HG03095 (cell line): ENCODE measurements around the gene STXBP5.
"Not testable (repeated sequence)": the region's sequence is repeated elsewhere in the genome, so short reads cannot be mapped to it uniquely, and the experiment has no call there.

Experiments used
- ATAC-seq: cut with Tn5 transposase; IDR thresholded peaks from one replicate; pipeline ENCODE4 v1.9.1; 2021; ENCODE audit warnings: moderate library complexity; ENCODE audit not compliant: unreplicated experiment

STXBP5 gene

DNA sequence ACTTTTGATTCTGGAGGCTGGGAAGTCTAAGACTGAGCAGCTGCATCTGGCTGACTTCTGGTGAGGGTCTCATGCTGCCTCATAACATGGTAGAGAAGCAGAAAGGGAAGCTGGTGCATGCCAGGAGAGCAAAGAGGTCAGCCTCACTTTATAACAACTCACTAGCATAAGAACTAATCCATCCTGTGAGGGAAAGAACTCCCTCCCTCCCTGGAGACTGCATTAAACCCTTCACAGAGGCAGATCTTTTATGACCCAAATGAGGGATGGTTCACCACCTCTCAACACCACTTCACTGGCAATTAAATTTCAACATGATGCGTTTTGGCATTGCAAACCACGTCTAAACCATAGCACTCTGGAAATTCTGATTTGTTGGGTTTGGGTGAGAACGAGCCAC is 33.9 kb downstream of the STXBP5 start:
- ATAC-seq: no peak

DNA sequence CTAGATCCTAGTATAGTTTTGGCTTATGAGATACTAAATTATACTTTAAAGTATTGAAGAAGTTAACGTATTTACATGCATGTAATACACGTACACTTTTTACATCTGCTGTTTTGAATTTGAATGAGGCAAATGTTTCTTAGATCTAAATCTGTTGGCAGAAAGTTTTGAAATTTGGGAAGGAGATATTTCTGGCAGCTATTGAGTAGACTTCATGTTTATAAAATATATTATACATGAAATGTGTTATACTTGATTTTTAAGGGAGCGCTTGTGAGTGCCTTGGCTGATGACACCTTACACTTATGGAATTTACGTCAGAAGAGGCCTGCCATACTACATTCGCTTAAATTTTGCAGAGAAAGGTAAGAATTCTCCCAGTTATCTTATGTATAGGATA is 34.7 kb downstream of the STXBP5 start:
- ATAC-seq: no peak

DNA sequence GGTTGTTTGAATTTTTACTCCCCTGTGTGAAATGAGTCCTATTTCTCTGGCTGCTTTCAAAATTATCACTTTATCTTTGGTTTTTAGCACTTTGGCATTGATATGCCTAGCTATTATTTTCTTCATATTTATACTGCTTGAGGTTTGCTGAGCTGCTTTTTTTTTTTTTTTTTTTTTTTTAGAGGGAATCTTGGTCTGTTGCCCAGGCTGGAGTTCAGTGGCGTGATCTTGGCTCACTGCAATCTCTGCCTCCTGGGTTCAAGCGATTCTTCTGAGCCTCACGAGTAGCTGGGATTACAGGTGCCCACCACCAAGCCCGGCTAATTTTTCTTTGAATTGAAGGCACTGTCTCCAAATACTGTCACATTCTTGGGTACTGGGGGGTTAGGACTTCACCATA is 40.6 kb downstream of the STXBP5 start:
- no peak for ATAC-seq

DNA sequence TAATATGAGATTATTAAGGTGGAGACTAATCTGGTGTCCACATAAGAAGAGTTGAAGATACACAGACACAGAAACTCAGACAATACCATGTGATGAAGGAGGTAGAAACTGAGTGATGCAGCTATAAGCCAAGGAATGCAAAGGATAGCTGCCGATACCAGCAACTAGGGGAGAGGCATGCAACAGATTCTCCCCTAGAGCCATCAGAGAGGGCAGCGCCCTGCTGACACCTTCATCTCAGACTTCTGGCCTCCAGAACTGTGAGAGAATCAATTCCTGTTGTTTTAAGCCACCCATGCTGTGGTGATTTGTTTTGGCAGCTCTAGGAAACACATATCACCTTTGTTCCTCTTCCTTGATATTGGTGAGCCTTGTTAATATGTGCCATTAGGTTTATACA is 41.5 kb downstream of the STXBP5 start:
- ATAC-seq: no peak

DNA sequence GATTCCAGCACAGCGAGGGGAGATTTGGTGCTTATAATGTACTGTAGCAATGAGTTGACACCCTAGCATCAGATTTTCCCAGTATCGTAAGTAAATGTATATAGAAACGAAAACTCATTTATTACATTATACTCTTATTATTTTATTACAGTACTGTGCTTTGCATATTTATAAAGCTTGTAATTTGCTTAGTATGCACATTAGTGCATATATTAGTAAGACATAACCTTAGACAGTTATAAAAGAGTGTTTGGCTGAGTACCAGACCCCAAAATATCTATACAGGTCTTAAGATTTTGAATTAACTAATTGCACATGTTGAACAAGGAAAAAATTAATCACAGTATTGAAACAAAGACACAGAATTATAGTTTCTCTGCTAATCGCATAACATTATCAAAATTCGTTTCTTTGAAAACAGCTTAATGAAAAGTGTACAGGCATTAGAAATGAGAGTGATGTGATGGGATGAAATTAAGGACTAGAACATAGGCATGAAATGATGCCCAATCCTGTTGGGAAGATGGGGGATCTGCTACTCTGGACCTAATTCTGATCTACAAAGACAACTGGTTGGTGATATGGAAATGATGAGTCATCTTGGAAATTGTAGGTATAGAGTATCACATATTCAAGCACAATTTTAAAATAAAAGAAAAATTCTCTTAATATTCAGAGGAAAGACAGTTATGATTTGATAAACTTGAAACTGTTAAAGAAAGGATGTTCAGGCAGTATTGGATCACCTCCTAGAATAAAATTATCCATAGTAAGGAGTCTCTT is 42.8 kb downstream of the STXBP5 start:
- no peak for ATAC-seq

DNA sequence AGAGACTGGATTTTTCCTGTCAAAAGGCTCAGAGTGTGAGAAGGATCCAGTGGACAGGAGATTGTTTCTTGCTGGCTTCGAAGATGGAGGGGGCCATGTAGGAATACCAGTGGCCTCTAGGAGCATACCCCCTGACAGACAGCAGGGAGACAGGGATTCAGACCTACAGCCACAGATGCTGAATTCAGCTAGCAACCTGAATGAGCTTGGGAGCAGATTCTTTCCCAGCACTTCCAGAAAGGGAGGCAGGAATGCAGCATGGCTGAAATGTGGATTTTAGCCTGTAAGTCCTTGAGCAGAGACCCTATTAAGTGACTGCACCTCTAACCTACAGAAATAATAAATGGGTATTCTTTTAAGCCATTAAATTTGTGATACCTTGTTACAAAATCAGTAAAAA is 44.6 kb downstream of the STXBP5 start:
- ATAC-seq: no peak

DNA sequence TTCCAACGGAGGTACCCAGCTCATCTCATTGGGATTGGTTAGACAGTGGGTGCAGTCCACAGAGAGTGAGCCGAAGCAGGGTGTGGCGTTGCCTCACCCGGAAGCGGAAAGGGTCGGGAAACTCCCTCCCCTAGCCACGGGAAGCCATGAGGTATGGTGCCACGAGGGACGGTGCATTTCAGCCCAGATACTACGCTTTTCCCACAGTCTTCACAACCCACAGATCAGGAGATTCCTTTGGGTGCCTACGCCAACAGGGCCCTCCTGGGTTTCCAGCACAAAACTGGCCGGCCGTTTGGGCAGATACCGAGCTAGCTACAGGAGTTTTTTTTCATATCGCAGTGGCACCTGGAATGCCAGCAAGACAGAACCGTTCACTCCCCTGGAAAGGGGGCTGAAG is 46.9 kb downstream of the STXBP5 start:
- ATAC-seq: no peak

DNA sequence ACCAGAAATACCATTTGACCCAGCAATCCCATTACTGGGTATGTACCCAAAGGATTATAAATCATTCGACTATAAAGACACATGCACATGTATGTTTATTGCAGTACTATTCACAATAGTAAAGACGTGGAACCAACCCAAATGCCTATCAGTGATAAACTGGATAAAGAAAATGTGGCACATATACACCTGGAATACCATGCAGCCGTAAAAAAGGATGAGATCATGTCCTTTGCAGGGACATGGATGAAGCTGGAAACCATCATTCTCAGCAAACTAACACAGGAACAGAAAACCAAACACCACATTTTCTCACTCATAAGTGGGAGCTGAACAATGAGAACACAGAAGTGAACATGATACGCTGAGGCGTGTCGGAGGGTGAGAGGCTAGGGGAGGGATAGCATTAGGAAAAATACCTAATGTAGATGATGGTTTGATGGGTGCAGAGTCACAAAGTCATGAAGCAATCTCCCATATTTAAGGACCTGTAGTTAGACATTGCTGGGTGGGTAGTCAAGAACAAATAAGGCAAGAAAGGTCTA is 50.8 kb downstream of the STXBP5 start:
- not testable (repeated sequence) for ATAC-seq

DNA sequence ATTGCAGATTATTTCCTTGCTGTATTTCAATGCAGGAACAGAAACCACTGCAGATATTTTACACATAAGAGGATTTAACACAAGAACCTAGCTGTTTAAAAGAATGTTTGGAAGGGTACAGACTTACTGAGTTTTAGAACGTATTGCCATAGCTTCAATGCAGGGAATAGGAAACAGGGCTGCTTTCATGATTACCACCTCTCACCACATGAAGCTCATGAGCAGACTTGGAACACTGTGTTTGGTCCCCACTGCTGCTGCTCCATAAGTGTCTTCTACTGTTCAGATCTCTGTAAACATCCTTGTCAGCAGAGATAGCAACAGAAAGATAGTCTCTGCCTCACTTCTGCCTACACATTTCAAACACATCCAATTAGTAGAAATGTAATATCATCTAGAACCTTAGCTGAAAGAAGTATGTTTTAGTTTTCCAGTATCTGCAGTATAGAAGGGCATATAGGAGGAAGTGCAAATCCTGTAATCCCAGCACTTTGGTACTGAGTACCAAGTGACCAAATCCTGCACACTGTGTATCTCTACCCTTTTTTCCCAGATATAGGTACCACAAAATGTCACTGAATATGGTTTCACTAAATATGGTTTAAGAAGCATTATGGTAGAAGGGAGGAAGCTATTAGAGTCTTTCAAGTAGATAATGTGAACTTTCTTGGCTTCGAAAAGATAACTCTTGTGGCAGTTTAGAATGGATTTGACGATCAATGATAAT is 51.9 kb downstream of the STXBP5 start:
- no peak for ATAC-seq

DNA sequence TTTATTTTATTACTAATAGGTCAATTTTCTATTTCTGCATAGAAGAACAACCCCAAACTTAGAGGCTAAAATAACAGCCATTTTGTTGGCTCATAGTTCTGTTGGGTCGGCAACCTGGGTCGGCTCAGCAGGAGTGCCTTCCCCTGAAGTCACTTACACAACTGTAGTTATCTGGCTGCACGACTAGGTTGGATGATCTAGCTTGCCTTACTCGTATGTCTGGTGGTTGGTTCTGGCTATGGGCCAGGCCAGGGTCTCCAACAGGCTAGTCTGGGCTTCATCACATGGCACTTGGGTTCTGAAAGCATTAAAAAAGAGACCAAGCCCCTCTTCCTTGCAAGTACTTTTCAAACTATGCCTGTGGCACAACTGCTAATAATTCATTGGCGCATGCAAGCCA is 53.5 kb downstream of the STXBP5 start:
- ATAC-seq: no peak

DNA sequence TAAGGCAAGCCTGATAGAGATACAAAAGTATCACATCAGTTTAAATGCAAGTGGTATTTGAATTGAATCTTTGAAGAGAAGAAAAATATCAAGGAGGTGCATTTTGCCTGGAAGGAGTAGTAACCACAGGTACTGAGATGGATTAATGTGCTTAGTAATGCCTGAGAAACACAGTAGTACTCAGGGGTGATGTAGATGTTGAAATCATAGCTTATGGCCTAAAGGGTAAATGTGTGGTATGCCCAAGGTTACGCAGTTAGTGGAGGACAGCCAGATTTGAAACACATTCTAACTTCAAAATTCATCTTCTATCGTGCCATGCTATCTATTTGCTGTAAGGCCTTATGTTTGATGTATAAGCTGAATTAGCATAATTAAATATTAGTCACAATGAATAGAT is 55.9 kb downstream of the STXBP5 start:
- no peak for ATAC-seq

DNA sequence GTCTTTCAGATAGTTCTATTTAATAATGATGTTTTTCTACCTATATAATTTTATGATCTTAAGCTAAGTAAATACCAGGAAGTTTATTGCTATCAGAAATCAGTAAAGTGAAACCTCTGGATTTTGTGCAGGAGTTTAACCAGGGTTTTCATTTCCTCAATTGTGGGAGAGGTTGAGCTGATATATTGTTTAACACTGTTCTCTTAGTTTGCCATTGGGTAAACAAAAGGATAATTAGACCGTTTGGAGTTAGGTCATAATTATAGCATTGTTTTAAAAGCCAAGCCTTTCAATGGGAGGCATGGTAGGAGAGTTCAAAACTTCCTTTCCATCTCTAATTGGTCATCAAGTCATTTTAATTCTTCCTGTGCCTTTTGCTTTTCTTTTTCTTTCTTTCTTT is 58.7 kb downstream of the STXBP5 start:
- ATAC-seq: no peak

DNA sequence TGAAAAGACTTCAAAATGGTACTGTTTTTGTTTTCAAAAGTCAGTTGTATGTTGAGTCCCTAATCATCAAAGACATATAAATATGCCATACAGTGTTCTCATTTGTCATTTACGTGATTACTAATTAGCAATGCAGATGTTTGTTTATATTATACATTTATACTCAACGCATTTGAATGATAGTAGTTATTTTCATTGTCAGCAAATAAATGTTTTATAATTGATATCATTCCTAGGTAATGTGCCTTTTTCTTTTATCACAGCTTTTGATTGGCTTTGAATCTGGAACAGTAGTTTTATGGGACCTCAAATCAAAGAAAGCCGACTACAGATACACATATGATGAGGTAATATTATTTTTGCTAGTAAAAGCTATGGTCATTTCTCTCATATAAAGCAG is 62.6 kb downstream of the STXBP5 start:
- ATAC-seq: no peak

DNA sequence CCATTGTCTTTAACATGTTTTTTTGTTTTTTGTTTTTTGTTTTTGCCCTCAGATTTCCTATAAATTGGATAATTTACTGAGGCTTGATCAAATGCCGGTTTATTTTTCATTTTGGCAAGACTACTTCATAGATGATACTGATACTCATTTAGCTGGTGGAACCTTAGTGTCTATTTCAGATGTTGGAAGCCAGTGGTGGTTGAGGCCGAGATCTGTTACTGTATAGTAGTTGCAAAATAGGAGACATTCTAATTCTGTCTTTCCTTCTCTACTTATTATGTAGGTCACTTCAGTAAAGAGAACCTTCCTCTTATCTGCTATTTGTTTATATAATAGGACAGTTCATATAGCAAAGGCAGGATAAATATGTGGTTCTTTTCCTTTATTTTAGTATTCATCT is 63.4 kb downstream of the STXBP5 start:
- no peak for ATAC-seq

DNA sequence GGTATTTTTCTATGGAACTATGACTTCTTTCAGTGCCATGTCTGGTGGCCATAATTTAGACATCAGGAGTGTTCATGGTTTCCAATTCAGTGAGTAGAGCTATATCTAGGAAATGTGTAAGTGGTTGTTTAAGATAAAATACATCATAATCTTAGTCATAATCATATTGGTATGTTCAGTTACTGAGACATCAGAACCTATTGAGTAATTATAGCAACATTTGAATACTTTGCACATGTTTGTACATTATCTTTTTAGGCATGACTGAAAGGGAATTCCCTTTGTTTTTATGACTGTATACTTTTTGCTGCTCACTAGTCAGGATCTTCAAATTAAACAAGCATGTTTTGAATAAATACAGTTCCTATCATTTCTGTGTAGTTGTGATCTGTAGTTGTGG is 64.0 kb downstream of the STXBP5 start:
- ATAC-seq: no peak

DNA sequence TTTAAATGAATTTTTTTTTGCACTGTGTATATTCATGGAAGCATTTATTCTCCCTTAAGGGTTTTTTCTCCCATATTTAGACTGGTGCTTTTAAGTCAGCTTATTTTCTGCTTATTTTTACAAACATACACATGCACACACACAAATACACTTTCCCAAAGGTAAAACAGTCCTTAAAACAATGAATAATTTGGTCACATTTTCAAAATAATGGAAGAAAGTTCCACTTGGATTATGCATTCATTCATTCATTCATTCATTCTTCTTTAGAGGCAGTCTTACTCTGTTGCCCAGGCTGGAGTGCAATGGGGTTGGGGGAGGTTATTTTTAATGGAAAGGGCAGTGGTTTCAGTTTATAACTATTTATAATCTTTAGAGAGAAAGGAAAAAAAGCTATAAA is 69.8 kb downstream of the STXBP5 start:
- ATAC-seq: no peak

DNA sequence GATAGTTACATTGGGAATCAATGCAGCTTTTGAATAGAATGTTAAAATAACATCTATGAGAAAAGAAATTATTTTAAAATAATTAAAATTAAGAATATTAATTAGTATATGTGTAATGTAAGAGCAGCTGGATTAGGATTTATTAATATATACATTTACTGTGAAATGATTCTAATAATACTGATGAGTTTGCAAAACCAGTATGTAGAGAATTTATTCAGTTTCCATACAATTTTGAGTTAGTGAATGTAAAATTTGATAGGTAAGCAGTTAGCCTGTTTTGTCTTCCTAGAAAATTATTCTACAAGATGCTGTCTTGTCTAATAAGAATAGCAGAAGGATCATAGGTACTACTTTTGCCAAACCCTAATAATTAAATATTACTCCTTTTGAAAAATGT is 70.6 kb downstream of the STXBP5 start:
- no peak for ATAC-seq

DNA sequence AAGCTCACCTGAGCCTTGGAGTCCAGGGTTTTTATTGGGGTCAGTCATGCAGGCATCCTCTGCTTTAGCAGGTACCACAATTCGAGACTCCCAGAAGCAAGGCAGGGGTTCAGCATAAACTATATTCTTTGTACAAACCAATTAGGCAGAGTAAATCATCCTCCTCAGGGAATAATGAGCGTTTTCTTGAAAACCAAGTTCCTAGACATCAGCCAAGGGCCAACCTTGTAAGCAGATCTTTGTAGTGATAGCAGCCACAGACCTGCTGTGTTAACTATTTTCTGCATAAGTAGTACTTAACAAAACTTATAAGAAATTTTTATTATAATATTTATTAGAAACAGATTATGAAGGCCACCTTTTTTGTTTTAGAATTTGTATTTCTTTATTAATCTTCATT is 74.7 kb downstream of the STXBP5 start:
- no peak for ATAC-seq

DNA sequence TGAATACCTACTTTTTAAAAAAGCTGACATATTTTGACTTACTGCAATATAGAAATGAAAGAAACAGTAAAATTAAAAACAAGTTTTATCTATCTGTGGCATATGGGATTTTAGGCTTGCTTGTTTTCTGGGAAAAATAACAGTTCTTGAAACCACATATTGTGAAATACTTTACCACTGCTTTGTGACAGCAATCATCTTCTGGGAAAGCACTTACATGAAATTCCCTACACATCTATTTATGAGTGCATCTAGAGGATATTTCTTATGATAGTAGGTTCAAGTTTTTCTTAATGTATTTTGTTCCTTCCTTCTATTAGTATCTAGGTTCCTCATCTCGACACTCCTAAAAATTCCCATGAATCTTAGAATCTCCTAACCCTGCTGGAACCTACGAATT is 75.2 kb downstream of the STXBP5 start:
- no peak for ATAC-seq

DNA sequence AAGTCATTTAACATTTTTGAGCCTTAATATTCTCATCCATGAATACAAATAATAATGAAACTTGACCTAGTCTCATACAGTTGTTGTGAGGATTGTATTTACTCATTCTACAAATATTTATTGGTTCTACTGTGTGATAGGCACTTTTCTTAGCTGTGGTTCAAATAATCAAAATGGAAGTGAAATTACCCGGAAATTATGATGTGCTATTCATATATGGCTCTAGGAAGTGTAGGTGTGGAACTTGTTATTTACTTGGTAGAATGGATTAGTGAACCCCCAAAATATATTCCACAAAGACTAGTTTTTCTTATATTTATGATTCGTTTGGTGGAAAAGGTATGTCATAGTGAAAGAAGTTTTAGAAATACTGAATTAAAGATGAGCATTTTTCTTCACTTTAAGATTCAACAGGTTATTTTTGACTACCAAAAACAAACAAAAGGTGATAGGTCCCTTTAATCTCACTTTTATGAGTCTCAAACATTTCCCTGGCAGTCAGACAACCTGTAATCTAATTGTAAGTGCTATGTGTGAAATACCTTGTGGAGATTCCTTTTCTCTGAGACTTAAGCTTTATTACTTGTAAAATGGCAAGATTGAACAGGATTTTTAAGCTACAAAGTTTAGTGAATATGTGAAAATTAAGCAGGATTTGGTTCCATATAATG is 77.8 kb downstream of the STXBP5 start:
- no peak for ATAC-seq

DNA sequence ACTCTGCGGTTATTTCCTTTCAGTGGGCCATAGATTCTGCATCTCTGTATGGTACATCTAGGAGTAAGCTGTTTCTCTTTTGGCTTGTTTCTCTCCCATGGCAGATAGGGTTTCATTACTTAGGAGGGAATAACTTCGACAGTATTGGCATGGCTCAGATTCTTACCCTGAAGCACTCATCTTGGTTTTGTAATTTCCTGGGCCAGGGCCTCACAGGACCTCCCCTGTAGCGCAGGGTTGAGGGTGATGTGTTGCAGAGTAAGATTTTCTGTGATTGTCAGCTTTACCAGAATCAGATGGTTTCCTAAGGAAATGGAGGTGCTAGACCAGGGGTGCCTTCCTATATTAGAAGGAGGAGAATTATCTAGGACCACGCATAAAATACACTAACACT is 78.3 kb downstream of the STXBP5 start:
- no peak for ATAC-seq

DNA sequence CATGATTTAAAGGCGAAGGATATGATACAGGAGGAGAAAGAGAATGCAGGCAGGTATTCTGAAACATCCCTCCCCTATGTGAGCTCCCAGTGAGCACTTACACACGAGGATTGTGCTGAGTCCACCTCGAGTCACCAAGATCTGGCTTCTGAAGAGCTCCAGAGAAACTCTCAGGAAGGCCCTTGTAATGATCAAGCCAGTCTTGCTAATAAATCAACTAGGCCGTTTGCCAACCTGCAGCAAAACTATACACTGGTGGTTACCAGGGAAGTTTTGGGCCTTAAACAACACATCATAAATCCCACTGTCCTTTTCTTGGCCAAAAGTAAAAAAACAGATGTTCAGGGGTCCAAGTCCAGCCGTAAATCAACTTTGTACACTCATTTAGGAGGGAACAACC is 79.2 kb downstream of the STXBP5 start:
- ATAC-seq: no peak
